Measurements from ENCODE around the gene UGT1A7.
"Not testable (repeated sequence)": the region's sequence is repeated elsewhere in the genome, so short reads cannot be mapped to it uniquely, and the experiment has no call there.

The UGT1A7 gene

DNA sequence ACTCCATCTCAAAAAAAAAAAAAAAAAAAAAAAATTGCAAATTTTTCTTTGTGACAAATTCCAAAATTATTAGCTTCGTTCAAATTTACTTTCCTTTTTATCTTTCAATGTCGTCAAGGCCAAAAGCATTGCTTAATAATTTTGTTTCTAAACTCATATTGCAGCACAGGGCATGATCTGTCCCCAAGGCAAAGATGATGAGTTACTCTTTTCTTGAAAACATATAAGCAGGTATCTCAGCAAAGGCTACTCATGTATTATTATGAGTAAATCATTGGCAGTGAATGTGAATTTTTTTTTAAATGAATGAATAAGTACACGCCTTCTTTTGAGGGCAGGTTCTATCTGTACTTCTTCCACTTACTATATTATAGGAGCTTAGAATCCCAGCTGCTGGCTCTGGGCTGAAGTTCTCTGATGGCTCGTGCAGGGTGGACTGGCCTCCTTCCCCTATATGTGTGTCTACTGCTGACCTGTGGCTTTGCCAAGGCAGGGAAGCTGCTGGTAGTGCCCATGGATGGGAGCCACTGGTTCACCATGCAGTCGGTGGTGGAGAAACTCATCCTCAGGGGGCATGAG, at the start of gene UGT1A7:
UGT1A7 (plus strand) TSS at position 381 of the 579 bp plus-strand sequence; CDS start at position 418, 37 bp downstream.
- no peak within 1 kb of the TSS for H3K27ac ChIP-seq

GRCh38 chr2:233636306-233636705, 45.4 kb upstream of the UGT1A7 start, which contains the start of gene UGT1A10:
TSS of gene UGT1A10 (plus strand) at chr2:233636448. CDS start at chr2:233636523, 75 bp downstream.
- H3K27ac ChIP-seq = not testable (repeated sequence)

More for the DNA sequence above, at the start of gene UGT1A7:
- TF ChIP-seq, protein P1, sequence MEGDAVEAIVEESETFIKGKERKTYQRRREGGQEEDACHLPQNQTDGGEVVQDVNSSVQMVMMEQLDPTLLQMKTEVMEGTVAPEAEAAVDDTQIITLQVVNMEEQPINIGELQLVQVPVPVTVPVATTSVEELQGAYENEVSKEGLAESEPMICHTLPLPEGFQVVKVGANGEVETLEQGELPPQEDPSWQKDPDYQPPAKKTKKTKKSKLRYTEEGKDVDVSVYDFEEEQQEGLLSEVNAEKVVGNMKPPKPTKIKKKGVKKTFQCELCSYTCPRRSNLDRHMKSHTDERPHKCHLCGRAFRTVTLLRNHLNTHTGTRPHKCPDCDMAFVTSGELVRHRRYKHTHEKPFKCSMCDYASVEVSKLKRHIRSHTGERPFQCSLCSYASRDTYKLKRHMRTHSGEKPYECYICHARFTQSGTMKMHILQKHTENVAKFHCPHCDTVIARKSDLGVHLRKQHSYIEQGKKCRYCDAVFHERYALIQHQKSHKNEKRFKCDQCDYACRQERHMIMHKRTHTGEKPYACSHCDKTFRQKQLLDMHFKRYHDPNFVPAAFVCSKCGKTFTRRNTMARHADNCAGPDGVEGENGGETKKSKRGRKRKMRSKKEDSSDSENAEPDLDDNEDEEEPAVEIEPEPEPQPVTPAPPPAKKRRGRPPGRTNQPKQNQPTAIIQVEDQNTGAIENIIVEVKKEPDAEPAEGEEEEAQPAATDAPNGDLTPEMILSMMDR (IDR thresholded peaks at IDR 0.05) = no peak
- no peak for TF ChIP-seq ZFX (IDR thresholded peaks at IDR 0.05; ENCODE audit: borderline replicate concordance)

- TF ChIP-seq ZFX (IDR thresholded peaks at IDR 0.05; ENCODE audit: borderline replicate concordance) = no peak
- TF ChIP-seq, protein P1 (IDR thresholded peaks at IDR 0.05) = no peak
- H3K27ac ChIP-seq = no peak overlapping the region
These were observed 42.9 kb upstream of the UGT1A7 start for GRCh38 chr2:233638836-233639235.

GRCh38 chr2:233639860-233640259, 41.8 kb upstream of the UGT1A7 start:
- no peak overlapping the region for H3K27ac ChIP-seq

GRCh38 chr2:233643128-233643527, 38.6 kb upstream of the UGT1A7 start:
- TF ChIP-seq, protein P1 (IDR thresholded peaks at IDR 0.05) = peak; percentile 46
- TF ChIP-seq ZFX (IDR thresholded peaks at IDR 0.05; ENCODE audit: borderline replicate concordance) = no peak
- no peak overlapping the region for H3K27ac ChIP-seq

More at GRCh38 chr2:233639860-233640259, 41.8 kb upstream of the UGT1A7 start:
- TF ChIP-seq, protein P1 (IDR thresholded peaks at IDR 0.05) = no peak

GRCh38 chr2:233646033-233646432, 35.7 kb upstream of the UGT1A7 start:
- not testable (repeated sequence) for H3K27ac ChIP-seq

- TF ChIP-seq, protein P1 (IDR thresholded peaks at IDR 0.05) = no peak
- no peak for TF ChIP-seq ZFX (IDR thresholded peaks at IDR 0.05; ENCODE audit: borderline replicate concordance)
These were observed 30.7 kb upstream of the UGT1A7 start for GRCh38 chr2:233650981-233651380.

GRCh38 chr2:233651430-233651829, 30.3 kb upstream of the UGT1A7 start:
- no peak overlapping the region for H3K27ac ChIP-seq
- no peak for TF ChIP-seq ZFX (IDR thresholded peaks at IDR 0.05; ENCODE audit: borderline replicate concordance)
- TF ChIP-seq, protein P1 (IDR thresholded peaks at IDR 0.05) = no peak

More at GRCh38 chr2:233650981-233651380, 30.7 kb upstream of the UGT1A7 start:
- no peak overlapping the region for H3K27ac ChIP-seq

Measured in 22Rv1 (cell line).